Uterus (tissue), 2 donors: ENCODE results near the gene FAM83F.

Source experiments
- POLR2A ChIP-seq, 2 donors: fragments of 450-650 bp; IDR thresholded peaks; one replicate each; pipeline ENCODE4 v1.6.1; 2016; ENCODE audit warnings: antibody characterized with exemption in 2 of 2, mild to moderate bottlenecking in 1 of 2, moderate library complexity in 1 of 2
- TF ChIP-seq, protein P1 (sequence below), 4 experiments: fragments of 200-600 bp in 2 of 4; fragments of 450-650 bp in 2 of 4; sonication (generic) in 2 of 4; IDR thresholded peaks; one replicate each; pipeline ENCODE4 v1.5.1; 2016 to 2019; ENCODE audit warnings: antibody characterized with exemption in 4 of 4, mild to moderate bottlenecking in 2 of 4, moderate library complexity in 1 of 4

GRCh38 chr22:40088818-40089217, 94.1 kb downstream of the FAM83F start:
- TF ChIP-seq, protein P1, sequence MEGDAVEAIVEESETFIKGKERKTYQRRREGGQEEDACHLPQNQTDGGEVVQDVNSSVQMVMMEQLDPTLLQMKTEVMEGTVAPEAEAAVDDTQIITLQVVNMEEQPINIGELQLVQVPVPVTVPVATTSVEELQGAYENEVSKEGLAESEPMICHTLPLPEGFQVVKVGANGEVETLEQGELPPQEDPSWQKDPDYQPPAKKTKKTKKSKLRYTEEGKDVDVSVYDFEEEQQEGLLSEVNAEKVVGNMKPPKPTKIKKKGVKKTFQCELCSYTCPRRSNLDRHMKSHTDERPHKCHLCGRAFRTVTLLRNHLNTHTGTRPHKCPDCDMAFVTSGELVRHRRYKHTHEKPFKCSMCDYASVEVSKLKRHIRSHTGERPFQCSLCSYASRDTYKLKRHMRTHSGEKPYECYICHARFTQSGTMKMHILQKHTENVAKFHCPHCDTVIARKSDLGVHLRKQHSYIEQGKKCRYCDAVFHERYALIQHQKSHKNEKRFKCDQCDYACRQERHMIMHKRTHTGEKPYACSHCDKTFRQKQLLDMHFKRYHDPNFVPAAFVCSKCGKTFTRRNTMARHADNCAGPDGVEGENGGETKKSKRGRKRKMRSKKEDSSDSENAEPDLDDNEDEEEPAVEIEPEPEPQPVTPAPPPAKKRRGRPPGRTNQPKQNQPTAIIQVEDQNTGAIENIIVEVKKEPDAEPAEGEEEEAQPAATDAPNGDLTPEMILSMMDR (IDR thresholded peaks at IDR 0.05): no peak
- no peak for TF ChIP-seq POLR2A (IDR thresholded peaks at IDR 0.05)
